IPS-NIHi7 (cell line): ENCODE data around the gene LPGAT1.

Experiments
- DNase-seq: peaks from one replicate; pipeline ENCODE4 v3.0.0; 2012; ENCODE audit warnings: mixed read lengths; ENCODE audit errors: extremely low spot score

Gene LPGAT1

DNA sequence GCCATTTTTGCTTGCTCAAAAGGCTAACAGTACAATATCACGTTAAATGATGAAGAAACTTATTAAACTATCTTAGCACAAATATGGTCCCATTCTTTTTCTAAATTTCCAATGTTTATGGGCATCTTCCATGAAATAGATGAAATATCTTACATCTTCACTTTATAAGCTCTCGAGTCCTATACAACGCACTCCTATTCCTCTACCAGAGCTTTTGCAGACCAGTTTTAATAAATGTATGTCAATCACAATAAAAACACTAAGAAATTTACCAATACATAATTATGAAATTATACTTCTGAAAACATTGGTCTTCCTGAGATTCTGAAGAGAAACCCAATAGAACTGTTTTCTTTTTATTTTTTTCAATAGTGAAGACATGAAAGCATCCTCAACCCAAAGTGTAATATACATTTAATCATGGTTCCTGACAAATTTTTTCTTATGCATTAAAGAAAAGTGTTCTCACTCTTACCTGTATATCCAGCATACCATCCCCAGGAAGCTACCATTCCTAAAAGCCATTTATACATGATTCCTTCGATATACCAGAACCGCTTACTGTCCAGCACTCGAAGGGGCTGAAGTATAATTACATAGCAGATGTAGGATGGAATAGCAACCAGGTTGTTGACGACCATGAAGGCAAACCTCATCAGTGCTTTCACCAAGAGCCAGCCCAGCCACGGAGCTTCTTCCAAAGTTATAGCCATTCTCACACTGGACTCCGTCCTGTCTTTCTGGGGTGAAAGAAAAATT, 1.8 kb downstream of the LPGAT1 start:
- DNase-seq, result no peak

- DNase-seq, result no peak
Measured at GRCh38 chr1:211827051-211827450, 3.5 kb downstream of the LPGAT1 start.

DNA sequence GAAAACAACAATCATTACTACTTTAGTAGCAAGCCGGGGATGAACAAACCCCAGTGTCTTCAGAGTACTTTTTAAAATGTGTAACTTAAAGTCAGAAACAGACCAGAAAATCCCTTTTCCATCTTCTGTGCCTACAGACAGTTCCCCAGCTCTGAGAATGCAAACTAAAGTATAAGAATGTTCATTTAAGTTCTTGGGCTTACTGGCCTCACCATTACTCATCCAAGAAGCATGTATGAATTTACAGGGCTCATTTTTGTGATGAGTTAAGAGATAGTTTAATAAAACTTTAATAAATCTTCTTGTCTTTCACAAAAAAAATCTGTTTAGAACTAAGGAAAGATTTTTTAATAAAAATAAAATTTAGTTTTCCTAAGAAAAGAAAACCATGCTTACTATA, 4.6 kb downstream of the LPGAT1 start:
- no peak for DNase-seq

DNA sequence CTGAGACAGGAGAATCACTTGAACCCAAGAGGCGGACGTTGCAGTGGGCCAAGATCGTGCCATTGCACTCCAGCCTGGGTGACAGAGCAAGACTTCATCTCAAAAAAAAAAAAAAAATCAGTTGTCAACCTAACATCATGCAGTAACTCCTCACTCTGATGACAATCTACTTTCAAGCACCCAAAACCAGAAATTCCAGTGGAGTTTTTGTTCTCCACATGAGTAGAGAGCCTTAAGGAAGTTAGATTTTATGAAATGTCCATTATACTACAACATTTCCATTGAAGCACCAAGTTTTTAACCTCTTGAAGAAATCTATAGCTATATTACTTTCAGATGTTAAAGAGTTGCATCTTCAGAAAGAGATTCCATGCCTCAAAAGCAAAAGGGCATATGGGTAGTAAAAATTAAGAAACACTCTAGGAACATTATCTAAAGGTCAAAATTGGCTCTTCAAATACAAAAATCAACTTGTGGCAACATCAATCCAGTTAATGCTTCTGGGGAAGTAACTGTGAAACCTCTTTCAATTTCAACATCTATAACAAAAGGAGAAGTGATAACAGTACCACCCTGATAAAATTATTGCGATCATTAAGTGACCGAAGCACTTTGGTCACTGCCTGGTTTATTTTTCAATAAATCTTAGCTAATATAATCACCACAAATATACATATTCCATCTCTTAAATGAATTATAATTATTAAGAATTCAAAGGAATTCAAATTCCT, 7.7 kb downstream of the LPGAT1 start:
- DNase-seq, result no peak

DNA sequence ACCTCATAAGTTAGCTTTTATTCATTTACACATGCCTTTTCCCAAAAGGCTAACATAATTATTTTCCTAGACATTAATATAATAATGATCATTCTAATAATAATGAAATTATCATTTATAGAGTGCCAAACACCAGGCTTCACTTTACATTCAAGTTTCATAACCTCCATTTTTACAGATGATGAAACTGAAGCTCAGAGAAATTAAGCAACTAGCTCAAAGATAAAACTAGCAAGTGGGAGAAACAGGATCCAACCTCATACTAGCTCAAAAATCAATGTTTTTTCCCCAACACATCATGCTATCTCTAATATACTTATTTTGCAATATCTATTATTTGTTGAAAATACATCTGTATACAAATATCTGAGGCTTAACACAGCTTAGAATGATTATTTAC, 14.0 kb downstream of the LPGAT1 start:
- DNase-seq, result no peak

- DNase-seq, result no peak
Measured at GRCh38 chr1:211814313-211814712, 16.2 kb downstream of the LPGAT1 start.

- DNase-seq, result no peak
Measured at GRCh38 chr1:211813590-211813989, 17.0 kb downstream of the LPGAT1 start.

DNA sequence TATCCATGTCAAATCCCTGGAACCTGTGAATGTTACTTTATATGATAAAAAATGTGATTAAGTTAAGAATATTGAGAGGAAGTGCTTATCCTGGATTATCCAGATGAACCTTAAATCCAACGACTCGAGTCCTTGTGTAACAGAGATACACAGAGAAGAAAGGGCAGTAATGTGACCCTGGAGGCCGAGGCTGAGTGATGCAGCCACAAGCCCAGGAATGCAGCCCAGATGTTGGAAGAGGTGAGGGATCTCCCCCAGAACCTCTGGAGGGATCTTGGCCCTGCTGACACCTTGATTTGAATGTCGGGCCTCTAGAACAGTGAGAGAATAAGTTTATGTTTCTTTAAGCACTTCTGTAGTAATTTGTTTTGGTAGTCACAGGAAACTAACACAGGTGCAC, 18.0 kb downstream of the LPGAT1 start:
- no peak for DNase-seq

DNA sequence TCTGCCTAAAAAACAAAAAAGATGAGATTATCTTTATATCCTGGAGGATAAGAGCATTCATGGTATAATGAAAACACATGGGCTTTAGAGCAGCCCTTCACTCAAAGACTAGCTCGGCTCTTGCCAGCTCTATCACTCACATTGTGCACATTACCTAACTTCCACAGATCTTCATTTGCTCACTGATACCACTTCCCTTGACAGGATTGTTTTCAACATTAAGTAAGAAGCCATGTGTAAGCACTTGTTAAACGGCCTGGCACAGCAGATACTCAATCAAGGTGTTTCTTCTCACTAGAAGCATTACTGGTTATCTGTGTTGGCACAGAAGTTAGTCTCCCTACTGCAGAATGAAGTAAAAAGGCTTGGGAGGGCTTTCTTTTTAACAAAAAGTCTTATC, 18.7 kb downstream of the LPGAT1 start:
- DNase-seq, result no peak

GRCh38 chr1:211811126-211811525, 19.4 kb downstream of the LPGAT1 start:
- no peak for DNase-seq

- no peak for DNase-seq
Measured at GRCh38 chr1:211808475-211808874, 22.1 kb downstream of the LPGAT1 start.

DNA sequence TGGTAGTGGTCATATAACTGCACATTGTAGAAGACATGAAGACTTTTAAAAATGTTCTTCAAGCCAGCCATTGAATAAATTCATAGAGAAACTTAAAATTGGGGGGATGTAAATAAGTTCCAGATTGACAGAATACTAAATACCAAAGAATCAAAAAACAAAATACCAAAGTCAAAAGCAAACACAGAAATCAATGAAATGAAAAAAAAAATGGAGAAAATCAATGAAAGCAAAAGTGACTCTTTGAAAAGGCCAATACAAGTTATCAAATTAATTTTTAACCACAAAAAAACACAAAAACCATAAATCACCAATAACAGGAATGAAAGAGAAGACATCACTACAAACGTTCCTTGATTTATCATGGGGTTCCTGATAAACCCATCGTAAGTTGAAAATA, 25.6 kb downstream of the LPGAT1 start:
- DNase-seq, result no peak

GRCh38 chr1:211800925-211801607, 29.5 kb downstream of the LPGAT1 start:
- DNase-seq, result no peak

- DNase-seq, result no peak
Measured at GRCh38 chr1:211797994-211798393, 32.6 kb downstream of the LPGAT1 start.

DNA sequence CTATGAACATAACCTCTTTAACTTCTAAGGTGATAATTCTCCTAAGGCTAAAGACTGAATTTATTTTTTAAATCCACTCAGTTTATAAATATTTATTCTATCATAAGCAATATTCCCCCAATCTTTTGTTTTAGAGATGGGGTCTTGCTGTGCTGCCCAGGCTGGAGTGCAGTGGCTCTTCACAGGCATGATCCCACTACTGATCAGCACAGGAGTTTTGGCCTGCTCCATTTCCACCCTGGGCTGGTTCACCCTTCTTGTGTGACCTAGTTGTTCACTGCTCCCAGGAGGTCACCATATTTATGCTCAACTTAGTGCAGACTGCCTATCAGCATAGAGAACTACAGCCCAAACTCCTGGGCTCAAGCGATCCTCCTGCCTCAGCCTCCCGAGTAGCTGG, 38.6 kb downstream of the LPGAT1 start:
- DNase-seq, result no peak

- no peak for DNase-seq
Measured at GRCh38 chr1:211789641-211790464, 40.7 kb downstream of the LPGAT1 start.

DNA sequence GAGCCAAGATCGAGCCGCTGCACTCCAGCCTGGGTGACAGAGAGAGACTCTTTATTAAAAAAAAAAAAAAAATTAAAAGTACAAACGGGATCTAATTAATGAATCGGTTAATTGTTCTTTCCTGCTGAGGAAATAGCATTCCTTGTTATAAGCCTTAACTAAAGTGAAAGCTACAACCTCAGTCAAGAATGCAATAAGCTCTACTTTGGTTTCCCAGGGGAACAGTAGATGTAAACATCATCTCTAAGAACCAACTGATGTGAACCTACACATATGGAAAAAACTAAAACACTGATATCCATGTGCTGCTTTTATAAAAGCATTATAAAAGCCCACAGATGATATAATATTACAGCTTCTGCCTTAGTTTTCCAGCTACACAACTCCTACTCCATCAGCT, 41.9 kb downstream of the LPGAT1 start:
- no peak for DNase-seq

DNA sequence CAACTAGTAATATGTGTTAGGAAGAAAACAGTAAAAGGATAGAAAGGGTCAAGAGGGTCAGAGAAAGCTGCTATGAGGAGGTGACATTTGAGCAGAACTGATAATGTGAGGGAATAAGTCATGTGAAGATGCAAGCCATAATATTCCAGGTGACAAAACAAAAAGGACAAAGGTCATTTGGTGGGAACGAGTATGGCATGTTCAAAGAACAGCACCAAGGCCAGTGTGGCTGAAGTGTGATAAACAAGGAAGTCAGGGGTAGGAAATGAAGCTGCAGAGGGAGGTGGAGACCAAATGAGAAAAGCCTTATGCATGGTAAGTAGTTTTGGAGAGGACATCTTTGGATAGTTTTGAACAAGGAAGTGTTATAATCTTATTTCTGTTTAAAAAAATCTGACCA, 46.7 kb downstream of the LPGAT1 start:
- no peak for DNase-seq

DNA sequence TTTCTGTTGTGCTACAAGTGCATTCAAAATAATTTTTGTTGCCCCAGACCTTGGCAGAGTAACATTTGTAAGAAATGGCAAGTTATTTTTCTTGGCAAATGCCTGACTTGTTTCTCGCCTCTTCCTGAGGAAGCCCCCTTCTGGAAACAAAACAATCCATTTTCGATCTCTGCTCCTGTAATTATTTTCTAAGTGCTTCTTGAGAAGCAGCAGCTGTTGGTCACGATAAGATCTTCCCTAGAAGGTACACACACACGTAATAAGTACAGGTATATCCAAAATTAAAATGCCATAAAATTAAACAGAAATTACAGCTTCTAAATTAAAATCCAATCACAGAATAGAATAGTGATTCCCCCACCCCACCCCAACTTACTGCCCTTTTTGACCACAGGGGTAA, 47.3 kb downstream of the LPGAT1 start:
- DNase-seq, result no peak

GRCh38 chr1:211781260-211781659, 49.3 kb downstream of the LPGAT1 start:
- DNase-seq, result no peak

GRCh38 chr1:211775170-211775569, 55.4 kb downstream of the LPGAT1 start:
- DNase-seq, result no peak

DNA sequence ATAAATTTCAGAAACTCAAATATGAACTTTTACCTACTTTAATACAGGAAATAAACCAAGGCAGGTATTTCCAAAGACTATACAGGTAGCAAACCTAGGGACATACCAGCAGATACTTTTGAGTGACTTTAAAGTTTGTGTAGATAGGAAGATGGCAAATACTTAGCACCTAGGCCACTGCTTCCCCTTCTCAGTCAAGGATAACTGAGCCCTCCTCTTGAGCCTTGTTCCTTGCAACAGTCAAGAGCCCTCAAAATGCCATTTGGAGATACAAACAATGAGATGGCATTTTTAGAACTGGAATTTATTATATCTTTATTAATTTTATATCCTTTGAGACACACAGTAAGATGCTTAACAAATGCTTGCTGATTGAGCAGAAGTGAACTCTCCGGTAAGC, 65.9 kb downstream of the LPGAT1 start:
- no peak for DNase-seq
